HUES6 (cell line): ENCODE results near the gene MKRN2.

Experiments used
- H3K27ac ChIP-seq: 2 replicates; pipeline ENCODE4 v1.7.0; 2013; ENCODE audit warnings: low read depth, mild to moderate bottlenecking, low read length, inconsistent platforms
- H3K27me3 ChIP-seq: 2 replicates; pipeline ENCODE4 v1.6.1; 2013; ENCODE audit warnings: low read length; ENCODE audit not compliant: control insufficient read depth, insufficient read depth
- H3K36me3 ChIP-seq: 2 replicates; pipeline ENCODE4 v1.6.1; 2013; ENCODE audit warnings: low read length; ENCODE audit not compliant: control insufficient read depth, insufficient read depth
- H3K4me1 ChIP-seq: 2 replicates; pipeline ENCODE4 v1.6.1; 2013; ENCODE audit warnings: low read length; ENCODE audit not compliant: control insufficient read depth, insufficient read depth
- H3K4me3 ChIP-seq: 2 replicates; pipeline ENCODE4 v1.5.1; 2013; ENCODE audit warnings: low read depth, low read length
- H3K9ac ChIP-seq: one replicate; pipeline ENCODE4 v1.6.1; 2013; ENCODE audit warnings: mild to moderate bottlenecking, low read length
- H3K9me3 ChIP-seq: 2 replicates; pipeline ENCODE4 v1.6.1; 2013; ENCODE audit warnings: low read depth, low read length; ENCODE audit not compliant: control insufficient read depth, insufficient read depth

Gene MKRN2

GRCh38 chr3:12556690-12557472 lies at the start of gene MKRN2:
TSS of gene MKRN2 (plus strand) at chr3:12557087. CDS start at chr3:12557151, 64 bp downstream.
- no peaks in the 10 kb centered on the region for H3K9me3 ChIP-seq
- no peaks in the 10 kb centered on the region for H3K36me3 ChIP-seq
- H3K4me3 ChIP-seq = peak within 1 kb of the TSS; percentile 81
- H3K9ac ChIP-seq = peak within 1 kb of the TSS; percentile 91
- peak within 1 kb of the TSS; percentile 82 for H3K27ac ChIP-seq
- no peaks in the 10 kb centered on the region for H3K27me3 ChIP-seq
- peaks cover 27% of the 10 kb centered on the region for H3K4me1 ChIP-seq

- peaks cover 4% of the 10 kb centered on the region; the same call in 1 of the 2 replicates for H3K4me1 ChIP-seq
- H3K4me3 ChIP-seq = no peak overlapping the region; the same call in 1 of the 2 replicates
- no peaks in the 10 kb centered on the region for H3K9me3 ChIP-seq
- H3K36me3 ChIP-seq = peaks cover 73% of the 10 kb centered on the region
- no peaks in the 10 kb centered on the region for H3K27me3 ChIP-seq
- no peak overlapping the region for H3K27ac ChIP-seq
- H3K9ac ChIP-seq = no peak overlapping the region
Observed at GRCh38 chr3:12507591-12508281, 49.2 kb upstream of the MKRN2 start.

GRCh38 chr3:12508291-12508700 lies 48.6 kb upstream of the MKRN2 start:
- H3K4me3 ChIP-seq = no peak overlapping the region; the same call in 1 of the 2 replicates
- no peak overlapping the region for H3K9ac ChIP-seq
- no peaks in the 10 kb centered on the region for H3K27me3 ChIP-seq
- H3K4me1 ChIP-seq = peaks cover 4% of the 10 kb centered on the region; the same call in 1 of the 2 replicates
- peaks cover 68% of the 10 kb centered on the region for H3K36me3 ChIP-seq
- H3K9me3 ChIP-seq = no peaks in the 10 kb centered on the region
- no peak overlapping the region for H3K27ac ChIP-seq

- no peak overlapping the region for H3K4me3 ChIP-seq
- no peak overlapping the region for H3K9ac ChIP-seq
- no peaks in the 10 kb centered on the region for H3K27me3 ChIP-seq
- peaks cover 4% of the 10 kb centered on the region; the same call in 1 of the 2 replicates for H3K4me1 ChIP-seq
- no peaks in the 10 kb centered on the region for H3K9me3 ChIP-seq
- no peak overlapping the region for H3K27ac ChIP-seq
- H3K36me3 ChIP-seq = peaks cover 59% of the 10 kb centered on the region
Observed at GRCh38 chr3:12509466-12509865, 47.4 kb upstream of the MKRN2 start.

DNA sequence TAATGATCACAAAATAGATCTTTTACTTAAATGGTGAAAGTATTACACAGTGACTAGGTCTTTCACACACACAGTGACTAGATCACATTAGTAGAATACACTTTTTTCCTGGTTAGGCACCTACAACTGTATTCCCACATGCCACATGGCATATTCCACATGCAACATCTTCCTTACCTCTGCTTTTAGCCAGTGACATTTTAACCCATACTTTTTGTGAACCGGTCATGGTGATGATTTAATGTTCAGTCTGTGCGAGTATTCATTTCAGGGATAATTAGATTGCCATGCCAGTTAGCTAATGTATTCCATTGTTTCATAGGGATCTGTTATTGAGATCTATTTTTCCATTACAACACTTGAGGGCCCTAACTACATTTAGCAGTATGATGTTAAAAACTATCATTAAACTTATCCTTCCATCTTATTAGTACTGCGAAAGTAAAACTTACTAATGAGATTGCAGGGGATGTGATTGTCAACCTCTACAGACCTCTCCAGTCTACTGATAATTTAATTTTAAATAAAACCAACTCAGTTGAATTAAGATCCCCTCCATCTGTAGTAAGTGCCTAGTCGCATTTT lies 44.3 kb upstream of the MKRN2 start:
- Histone ChIP-seq H3K9me3 (no peaks in the 10 kb centered on the region), H3K4me3 (no peak overlapping the region), H3K9ac (no peak overlapping the region), H3K27me3 (no peaks in the 10 kb centered on the region), H3K27ac (no peak overlapping the region), H3K36me3 (peaks cover 44% of the 10 kb centered on the region), H3K4me1 (peaks cover 2% of the 10 kb centered on the region; the same call in 1 of the 2 replicates)

DNA sequence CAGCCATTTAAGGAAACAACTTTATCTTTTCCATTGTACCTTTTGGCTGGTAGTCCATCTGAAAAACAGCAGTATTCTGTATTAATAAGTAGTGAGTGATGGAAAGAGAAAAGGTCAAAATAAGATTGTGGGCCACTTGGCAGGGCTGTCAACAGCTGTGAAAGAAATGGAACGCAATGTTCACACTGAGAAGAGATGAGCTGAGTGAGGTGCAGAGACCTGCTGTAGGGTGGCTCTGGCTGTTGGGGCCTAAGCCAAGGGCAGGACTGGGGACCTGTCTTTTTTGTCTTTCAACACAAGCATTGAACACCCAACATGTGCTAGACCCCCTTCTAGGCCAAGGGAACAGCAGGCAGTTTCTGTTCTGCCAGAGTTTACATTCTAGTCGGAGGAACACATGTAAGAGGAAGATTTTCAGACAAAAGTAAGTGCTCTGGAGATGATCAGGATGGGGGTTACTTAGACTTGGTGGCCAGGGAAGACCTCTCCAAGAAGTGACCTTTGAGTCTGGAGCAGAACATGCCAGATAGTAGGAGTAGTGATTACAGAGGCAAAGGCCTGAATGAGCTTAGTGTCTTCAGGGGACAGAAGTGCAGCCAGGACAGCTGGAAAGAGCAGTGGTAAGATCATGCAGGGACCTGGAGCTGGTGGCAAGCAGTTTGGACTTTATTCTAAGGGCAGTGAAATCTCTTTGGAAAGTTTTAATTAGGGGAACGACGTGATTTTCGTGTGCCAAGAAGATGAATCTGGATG lies 43.0 kb upstream of the MKRN2 start:
- peaks cover 36% of the 10 kb centered on the region for H3K36me3 ChIP-seq
- H3K9me3 ChIP-seq = no peaks in the 10 kb centered on the region
- H3K27ac ChIP-seq = no peak overlapping the region

DNA sequence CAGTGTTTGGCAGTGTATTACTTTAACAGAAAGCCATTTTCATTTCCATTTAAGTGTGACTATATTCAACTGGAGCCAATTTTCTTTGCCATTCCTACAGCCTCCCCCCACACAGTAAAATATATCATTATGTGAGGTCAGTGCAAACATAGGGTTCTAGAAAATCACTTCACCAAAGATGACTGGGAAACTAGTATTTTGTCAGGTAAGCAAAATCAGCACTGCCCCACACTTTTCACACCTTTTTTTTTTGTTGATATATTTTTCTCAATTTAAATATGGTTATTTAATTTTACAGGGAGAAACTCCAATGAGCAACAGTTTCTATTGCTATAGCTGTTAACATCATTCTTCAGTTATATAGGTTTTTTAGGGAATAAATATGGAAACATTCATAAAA lies 41.3 kb upstream of the MKRN2 start:
- Histone ChIP-seq H3K27me3 (no peaks in the 10 kb centered on the region), H3K36me3 (peaks cover 29% of the 10 kb centered on the region), H3K9me3 (no peaks in the 10 kb centered on the region), H3K27ac (no peak overlapping the region), H3K4me3 (no peak overlapping the region), H3K9ac (no peak overlapping the region), H3K4me1 (no peaks in the 10 kb centered on the region)

More for the DNA sequence above, 43.0 kb upstream of the MKRN2 start:
- Histone ChIP-seq H3K9ac (no peak overlapping the region), H3K4me1 (no peaks in the 10 kb centered on the region), H3K4me3 (no peak overlapping the region), H3K27me3 (no peaks in the 10 kb centered on the region)

DNA sequence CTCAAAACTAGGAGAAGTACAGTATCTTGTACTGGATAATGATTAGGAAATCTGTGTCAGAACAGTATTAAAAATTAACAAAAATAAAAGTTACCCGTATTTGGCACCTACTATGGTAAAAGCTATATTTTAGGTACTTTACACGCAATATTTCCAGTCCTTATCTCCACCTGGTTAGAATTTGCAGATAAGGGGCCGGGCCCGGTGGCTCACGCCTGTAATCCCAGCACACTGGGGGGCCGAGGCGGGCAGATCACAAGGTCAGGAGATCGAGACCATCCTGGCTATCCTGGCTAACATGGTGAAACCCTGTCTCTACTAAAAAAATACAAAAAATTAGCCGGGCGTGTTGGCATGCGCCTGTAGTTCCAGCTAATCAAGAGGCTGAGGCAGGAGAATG lies 40.0 kb upstream of the MKRN2 start:
- H3K4me1 ChIP-seq = no peaks in the 10 kb centered on the region
- peaks cover 37% of the 10 kb centered on the region for H3K36me3 ChIP-seq
- no peak overlapping the region for H3K27ac ChIP-seq
- no peak overlapping the region for H3K9ac ChIP-seq
- H3K27me3 ChIP-seq = no peaks in the 10 kb centered on the region
- no peaks in the 10 kb centered on the region for H3K9me3 ChIP-seq
- H3K4me3 ChIP-seq = no peak overlapping the region

GRCh38 chr3:12518261-12519028 lies 38.4 kb upstream of the MKRN2 start:
- H3K27ac ChIP-seq = no peak overlapping the region
- H3K4me3 ChIP-seq = no peak overlapping the region
- H3K9me3 ChIP-seq = no peaks in the 10 kb centered on the region
- no peak overlapping the region for H3K9ac ChIP-seq
- no peaks in the 10 kb centered on the region for H3K27me3 ChIP-seq
- H3K4me1 ChIP-seq = no peaks in the 10 kb centered on the region
- peaks cover 34% of the 10 kb centered on the region for H3K36me3 ChIP-seq

DNA sequence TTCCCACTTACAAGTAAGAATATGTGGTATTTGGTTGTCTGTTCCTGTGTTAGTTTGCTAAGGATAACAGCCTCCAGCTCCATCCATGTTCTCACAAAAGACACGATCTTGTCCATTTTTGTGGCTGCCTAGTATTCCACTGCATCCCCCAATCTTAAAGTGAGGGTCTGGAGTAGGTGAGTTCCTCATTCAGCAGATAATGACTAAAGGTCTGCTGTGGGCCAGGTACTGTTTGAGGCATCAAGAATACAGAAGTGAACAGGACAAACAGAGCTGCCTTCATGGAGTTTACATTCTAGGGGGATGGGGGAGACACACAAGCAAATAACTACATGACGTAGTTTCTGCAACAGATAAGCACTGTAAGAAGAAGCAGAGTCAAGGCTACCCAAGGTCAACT lies 35.9 kb upstream of the MKRN2 start:
- Histone ChIP-seq H3K27me3 (no peaks in the 10 kb centered on the region), H3K27ac (no peak overlapping the region), H3K4me1 (no peaks in the 10 kb centered on the region), H3K9ac (no peak overlapping the region), H3K9me3 (no peaks in the 10 kb centered on the region), H3K4me3 (no peak overlapping the region), H3K36me3 (peaks cover 27% of the 10 kb centered on the region)
